IMR-90 (cell line): Measurements from ENCODE around the gene MLX. TPM values are rescaled to one million over a fixed set of nuclear protein-coding genes. Genes with fewer than 3 reads are reported as not detected.

Source experiments
- ATAC-seq: fragments of 200-7000 bp; cut with Tn5 transposase; 2 replicates; pipeline ENCODE4 v1.9.1; 2020; ENCODE audit warnings: low read depth, mild to moderate bottlenecking, moderate library complexity
- BruUV-seq: library from RNA; stranded (reverse); fragments of 400-500 nt; replicated peaks from 2 replicates; lab custom pipeline; 2021; lab: Mats Ljungman, UMichigan
- CTCF ChIA-PET: fragments of 300-600 bp; formaldehyde crosslinking; extraction: SDS; loops from one replicate; lab custom pipeline; 2021; ENCODE audit warnings: antibody characterized with exemption; lab: Yijun Ruan, JAX
- POLR2A ChIA-PET: fragments of 300-600 bp; sonication (Branson Sonifier 250); formaldehyde crosslinking; loops from one replicate; lab custom pipeline; 2022; ENCODE audit warnings: antibody characterized with exemption; ENCODE audit not compliant: unreplicated experiment; lab: Charles Lee
- DNase-seq: peaks from one replicate; pipeline ENCODE4 v3.0.0; 2013
- H2AFZ ChIP-seq: replicated peaks from 2 replicates; pipeline ENCODE3; 2013; ENCODE audit warnings: low read length, mild to moderate bottlenecking; ENCODE audit not compliant: poor library complexity
- H2AK5ac ChIP-seq: 2 replicates; pipeline ENCODE4 v1.6.1; 2013; ENCODE audit warnings: low read depth, low read length, inconsistent platforms
- H2AK9ac ChIP-seq: replicated peaks from 2 replicates; pipeline ENCODE3; 2013; ENCODE audit warnings: mild to moderate bottlenecking, low read depth, low read length, moderate library complexity; ENCODE audit not compliant: poor library complexity
- H2BK120ac ChIP-seq: 2 replicates; pipeline ENCODE4 v1.6.1; 2013; ENCODE audit warnings: low read depth, low read length, inconsistent platforms
- H2BK15ac ChIP-seq: 3 replicates; pipeline ENCODE4 v1.6.1; 2013; ENCODE audit warnings: low read depth, low read length, inconsistent platforms
- H2BK20ac ChIP-seq: 2 replicates; pipeline ENCODE4 v1.6.1; 2013; ENCODE audit warnings: low read depth, mild to moderate bottlenecking, inconsistent platforms, low read length, moderate library complexity
- H2BK5ac ChIP-seq: 2 replicates; pipeline ENCODE4 v1.6.1; 2013; ENCODE audit warnings: mild to moderate bottlenecking, low read depth, low read length, inconsistent platforms; ENCODE audit not compliant: poor library complexity, severe bottlenecking
- H3K14ac ChIP-seq: replicated peaks from 2 replicates; pipeline ENCODE4 v1.6.1; 2013; ENCODE audit warnings: low read depth, low read length, inconsistent platforms
- H3K18ac ChIP-seq: 2 replicates; pipeline ENCODE4 v1.6.1; 2013; ENCODE audit warnings: low read depth, low read length, control low read depth
- H3K23ac ChIP-seq: 2 replicates; pipeline ENCODE4 v1.6.1; 2013; ENCODE audit warnings: low read depth, low read length, inconsistent platforms
- H3K27ac ChIP-seq: 2 replicates; pipeline ENCODE4 v1.5.1; 2013; ENCODE audit warnings: mild to moderate bottlenecking, control low read depth, low read length; ENCODE audit not compliant: insufficient read depth
- H3K27me3 ChIP-seq: 2 replicates; pipeline ENCODE4 v1.6.1; 2013; ENCODE audit warnings: low read length; ENCODE audit not compliant: control insufficient read depth, insufficient read depth
- H3K36me3 ChIP-seq: 2 replicates; pipeline ENCODE4 v1.6.1; 2013; ENCODE audit warnings: low read length, mixed read lengths; ENCODE audit not compliant: control insufficient read depth, insufficient read depth
- H3K4ac ChIP-seq: 2 replicates; pipeline ENCODE4 v1.6.1; 2013; ENCODE audit warnings: low read depth, low read length, inconsistent platforms
- H3K4me1 ChIP-seq: 2 replicates; pipeline ENCODE4 v1.6.1; 2013; ENCODE audit warnings: low read length, mixed read lengths; ENCODE audit not compliant: control insufficient read depth, insufficient read depth
- H3K4me2 ChIP-seq: 2 replicates; pipeline ENCODE4 v1.6.1; 2013; ENCODE audit warnings: low read depth, mild to moderate bottlenecking, control low read depth, low read length, moderate library complexity
- H3K4me3 ChIP-seq: 2 replicates; pipeline ENCODE4 v1.5.1; 2013; ENCODE audit warnings: low read depth, mild to moderate bottlenecking, control low read depth, low read length, moderate library complexity; ENCODE audit not compliant: insufficient read depth
- H3K56ac ChIP-seq: 2 replicates; pipeline ENCODE4 v1.6.1; 2013; ENCODE audit warnings: low read length, inconsistent platforms; ENCODE audit not compliant: insufficient read depth; ENCODE audit errors: extremely low read depth
- H3K79me1 ChIP-seq, 2 experiments: 2 replicates each; pipeline ENCODE4 v1.6.1; 2013; ENCODE audit warnings: low read length in 2 of 2, inconsistent platforms in 1 of 2, low read depth in 1 of 2
- H3K9ac ChIP-seq: 2 replicates; pipeline ENCODE4 v1.6.1; 2013; ENCODE audit warnings: low read depth, low read length, control low read depth
- H3K9me1 ChIP-seq: 2 replicates; pipeline ENCODE4 v1.6.1; 2013; ENCODE audit warnings: low read length, inconsistent platforms; ENCODE audit not compliant: insufficient read depth
- H3K9me3 ChIP-seq: 2 replicates; pipeline ENCODE4 v1.6.1; 2013; ENCODE audit warnings: low read length; ENCODE audit not compliant: control insufficient read depth, insufficient read depth
- H4K20me1 ChIP-seq: 2 replicates; pipeline ENCODE4 v1.6.1; 2013; ENCODE audit warnings: low read length, inconsistent platforms; ENCODE audit not compliant: insufficient read depth
- H4K5ac ChIP-seq: 2 replicates; pipeline ENCODE4 v1.6.1; 2013; ENCODE audit warnings: mild to moderate bottlenecking, low read depth, low read length, control low read depth
- H4K8ac ChIP-seq, 2 experiments: 2 replicates each; pipeline ENCODE4 v1.6.1; 2013; ENCODE audit warnings: low read depth in 2 of 2, low read length in 2 of 2, control low read depth in 1 of 2, inconsistent platforms in 1 of 2
- H4K91ac ChIP-seq: 2 replicates; pipeline ENCODE4 v1.6.1; 2013; ENCODE audit warnings: low read depth, low read length, inconsistent platforms; ENCODE audit not compliant: insufficient read depth
- BHLHE40 ChIP-seq: fragments of 150-350 bp; IDR thresholded peaks from 2 replicates; pipeline ENCODE4 v1.6.1; 2016; ENCODE audit warnings: mild to moderate bottlenecking, low read depth, low read length
- CEBPB ChIP-seq: IDR thresholded peaks from 2 replicates; pipeline ENCODE4 v1.6.1; 2012; ENCODE audit warnings: low read depth, low read length, improper control_type of control experiment
- FOS ChIP-seq: fragments of 150-350 bp; IDR thresholded peaks from 2 replicates; pipeline ENCODE4 v1.6.1; 2016; ENCODE audit warnings: low read depth, low read length
- MAFK ChIP-seq: IDR thresholded peaks from 2 replicates; pipeline ENCODE4 v1.6.1; 2012; ENCODE audit warnings: low read depth, low read length, improper control_type of control experiment
- MAZ ChIP-seq: IDR thresholded peaks from 2 replicates; pipeline ENCODE4 v1.6.1; 2012; ENCODE audit warnings: low read depth, mild to moderate bottlenecking, low read length, improper control_type of control experiment, moderate library complexity, borderline replicate concordance
- MXI1 ChIP-seq: IDR thresholded peaks from 2 replicates; pipeline ENCODE4 v1.6.1; 2012; ENCODE audit warnings: low read depth, mild to moderate bottlenecking, low read length, moderate library complexity, borderline replicate concordance
- RAD21 ChIP-seq: IDR thresholded peaks from 2 replicates; pipeline ENCODE4 v1.6.1; 2012; ENCODE audit warnings: low read length, improper control_type of control experiment
- RCOR1 ChIP-seq: IDR thresholded peaks from 2 replicates; pipeline ENCODE4 v1.6.1; 2012; ENCODE audit warnings: mild to moderate bottlenecking, low read length, improper control_type of control experiment; ENCODE audit not compliant: insufficient replicate concordance
- RFX5 ChIP-seq: IDR thresholded peaks from 2 replicates; pipeline ENCODE4 v1.8.0; 2012; ENCODE audit warnings: low read depth, mild to moderate bottlenecking, low read length, moderate library complexity
- SMC3 ChIP-seq: fragments of 150-350 bp; IDR thresholded peaks from 2 replicates; pipeline ENCODE4 v1.6.1; 2016; ENCODE audit warnings: low read depth, mild to moderate bottlenecking, antibody characterized with exemption, low read length, moderate library complexity
- WGBS, 2 experiments: methylation state at CpG; one replicate each; pipeline versions ENCODE4 v1.1.5 to v1.1.7; 2013; ENCODE audit warnings: missing lambda C conversion rate in 2 of 2; ENCODE audit not compliant: insufficient read length in 1 of 2; ENCODE audit errors: extremely low coverage in 2 of 2; 5-methylcytosine and 5-hydroxymethylcytosine counted together
- dilution Hi-C: fragments of 300-500 bp; cut with HindIII; formaldehyde crosslinking; loops from one replicate; pipeline ENCODE4 v1.14.3; 2018; ENCODE audit warnings: low sequenced_read_pairs; ENCODE audit not compliant: unreplicated experiment
- in situ Hi-C: fragments of 300-500 bp; cut with MboI; formaldehyde crosslinking; loops from 3 replicates; pipeline ENCODE4 v1.14.3; 2019; ENCODE audit warnings: low sequenced_read_pairs, inconsistent platforms, mixed read lengths
- intact Hi-C: fragments of 100-400 bp; cut with micrococcal nuclease; formaldehyde crosslinking; loops from 2 replicates; pipeline ENCODE4 v1.10.0; 2022
- polyA plus RNA-seq, 3 experiments: library from polyadenylated mRNA; depleted of rRNA; stranded (reverse); fragments of >200 nt; gene quantifications; 2 replicates each; pipeline ENCODE4 v1.2.3, GENCODE V29; 2012; ENCODE audit warnings: low replicate concordance in 1 of 3
- total RNA-seq: library from RNA; depleted of rRNA; stranded (reverse); fragments of >200 nt; gene quantifications from 2 replicates; pipeline ENCODE4 v1.2.3, GENCODE V29; 2012

The MLX gene
- total and polyA plus RNA-seq, 2 of the 4 experiments (the other 2 are of a cell fraction): 37.8 to 45.6 TPM

GRCh38 chr17:42518046-42518754 is 48.7 kb upstream of the MLX start (continued):
- TF ChIP-seq MAZ (peak; percentile 80), CEBPB (no peak)

- Histone ChIP-seq H4K91ac (peak overlapping the region; percentile 100), H2AK9ac (peak overlapping the region; percentile 99), H2BK20ac (peak overlapping the region; percentile 99), H4K8ac (peak overlapping the region; percentile 98 to 100), H2BK120ac (peak overlapping the region; percentile 100), H4K5ac (peak overlapping the region; percentile 98), H3K9me3 (no peaks in the 10 kb centered on the region), H3K9me1 (peaks cover 35% of the 10 kb centered on the region), H2AK5ac (peak overlapping the region; percentile 99), H4K20me1 (no peaks in the 10 kb centered on the region; the same call in 1 of the 2 replicates), H3K79me1 (peaks cover 9 to 63% of the 10 kb centered on the region in 2 experiments; a peak in 3 of 4 replicates), H3K36me3 (peaks cover 2% of the 10 kb centered on the region; the same call in 1 of the 2 replicates), H2BK5ac (peak overlapping the region; percentile 99), H3K4me1 (peaks cover 66% of the 10 kb centered on the region), H2AFZ (peak overlapping the region; percentile 77), H3K9ac (peak overlapping the region; percentile 70), H3K14ac (peak overlapping the region; percentile 99), H3K27ac (peak overlapping the region; percentile 99), H2BK15ac (peak overlapping the region; percentile 100), H3K27me3 (no peaks in the 10 kb centered on the region), H3K18ac (peak overlapping the region; percentile 99), H3K56ac (peak overlapping the region; percentile 99), H3K4me2 (peak overlapping the region; percentile 25), H3K4ac (peak overlapping the region; percentile 100), H3K4me3 (no peak overlapping the region), H3K23ac (peak overlapping the region; percentile 100)
- ATAC-seq (no peak), DNase-seq (no peak)
- CTCF ChIA-PET: interaction anchor here (0.5 to 2.8 kb wide), 4 partner anchors 8 to 196 kb away, joined by 3 to 14 read pairs (median 4); no protein-coding TSS in a partner anchor
- dilution Hi-C loops: no loop called here
- no TSS peak for BruUV-seq
- intact Hi-C loops: loop anchor here (5.0 kb wide), 1 partner anchor 112 kb away; no protein-coding TSS in a partner anchor
- in situ Hi-C loops: no loop called here
- POLR2A ChIA-PET: interaction anchor here (0.6 to 4.2 kb wide), 3 partner anchors 8 to 176 kb away, joined by 3 to 17 read pairs (median 4); partner anchors contain the start of gene CAVIN1
- no peak for TF ChIP-seq FOS
- no peak for TF ChIP-seq MXI1
- TF ChIP-seq RFX5: no peak
- no peak for TF ChIP-seq MAFK
- TF ChIP-seq BHLHE40: no peak
- no peak for TF ChIP-seq SMC3
- no peak for TF ChIP-seq RAD21
- no peak for TF ChIP-seq RCOR1
- TF ChIP-seq MAZ: no peak
- 0% methylated on average over 1 of the region's 6 CpGs; no CpG with 5 or more reads in 1 of the 2 experiments for WGBS, 2 experiments
These were observed 48.0 kb upstream of the MLX start for GRCh38 chr17:42518755-42519545.
